Right lobe of liver (tissue), 4 donors: ENCODE measurements around the gene RAB5B.

Source experiments
- CTCF ChIP-seq, 4 donors: fragments of 200-600 bp in 3 of 4; fragments of 450-650 bp in 1 of 4; IDR thresholded peaks; one replicate each; pipeline versions ENCODE4 v1.5.1 to v1.8.0; 2016 to 2022; ENCODE audit warnings: antibody characterized with exemption in 4 of 4, mild to moderate bottlenecking in 2 of 4
- POLR2A ChIP-seq: fragments of 450-650 bp; IDR thresholded peaks from one replicate; pipeline ENCODE4 v1.6.1; 2017; ENCODE audit warnings: antibody characterized with exemption, mild to moderate bottlenecking
- donor health status: DM: no; HTN: no; CAD: no.
- donor health status: DM: no; HTN: no; CAD: no.
- donor health status: DM: no; HTN: yes; CAD: no.

GRCh38 chr12:55931780-55932550 lies 41.9 kb upstream of the RAB5B start:
- no peak for TF ChIP-seq POLR2A
- no peak for TF ChIP-seq CTCF (IDR thresholded peaks at IDR 0.05)
